GM23248 (cell line): Measurements from ENCODE around the gene PTPRE. TPM values are rescaled to one million over a fixed set of nuclear protein-coding genes. Genes with fewer than 3 reads are reported as not detected.

Experiments
- DNase-seq: peaks from one replicate; pipeline ENCODE4 v3.0.0-alpha.2; 2015
- H2AFZ ChIP-seq: fragments of 200-600 bp; sonication (generic); 2 replicates; pipeline ENCODE4 v1.6.1; 2016; ENCODE audit warnings: antibody characterized with exemption
- H3F3A ChIP-seq: fragments of 200-600 bp; sonication (generic); 2 replicates; pipeline ENCODE4 v1.6.1; 2016; ENCODE audit warnings: mild to moderate bottlenecking, antibody characterized with exemption, mixed run types; ENCODE audit not compliant: insufficient read depth
- H3K27ac ChIP-seq: fragments of 200-600 bp; sonication (generic); 2 replicates; pipeline ENCODE4 v1.5.1; 2016; ENCODE audit warnings: mild to moderate bottlenecking
- H3K27me3 ChIP-seq: fragments of 200-600 bp; sonication (generic); replicated peaks from 2 replicates; pipeline ENCODE4 v1.6.1; 2016; ENCODE audit warnings: mild to moderate bottlenecking; ENCODE audit not compliant: insufficient read depth
- H3K36me3 ChIP-seq: fragments of 200-600 bp; sonication (generic); 2 replicates; pipeline ENCODE4 v1.6.1; 2016; ENCODE audit warnings: low read depth, mild to moderate bottlenecking
- H3K4me1 ChIP-seq: fragments of 200-600 bp; sonication (generic); 2 replicates; pipeline ENCODE4 v1.6.1; 2016; ENCODE audit warnings: mild to moderate bottlenecking; ENCODE audit not compliant: insufficient read depth
- H3K4me2 ChIP-seq: fragments of 200-600 bp; sonication (generic); one replicate; pipeline ENCODE4 v1.6.1; 2016; ENCODE audit warnings: mild to moderate bottlenecking; ENCODE audit not compliant: unreplicated experiment
- H3K4me3 ChIP-seq: fragments of 200-600 bp; sonication (generic); 2 replicates; pipeline ENCODE4 v1.5.1; 2016; ENCODE audit warnings: mild to moderate bottlenecking
- H3K79me2 ChIP-seq: fragments of 200-600 bp; sonication (generic); 2 replicates; pipeline ENCODE4 v1.6.1; 2016; ENCODE audit warnings: mild to moderate bottlenecking; ENCODE audit not compliant: insufficient read depth
- H3K9ac ChIP-seq: fragments of 200-600 bp; sonication (generic); 2 replicates; pipeline ENCODE4 v1.6.1; 2016; ENCODE audit warnings: mild to moderate bottlenecking
- H3K9me2 ChIP-seq: fragments of 200-600 bp; sonication (generic); 2 replicates; pipeline ENCODE4 v1.6.1; 2016; ENCODE audit warnings: mixed run types, mild to moderate bottlenecking, moderate library complexity; ENCODE audit not compliant: insufficient read depth
- H3K9me3 ChIP-seq: fragments of 200-600 bp; sonication (generic); one replicate; pipeline ENCODE4 v1.6.1; 2017; ENCODE audit warnings: low read depth
- H4K20me1 ChIP-seq: fragments of 200-600 bp; sonication (generic); 2 replicates; pipeline ENCODE4 v1.6.0; 2016; ENCODE audit not compliant: insufficient read depth
- EZH2 ChIP-seq: fragments of 200-600 bp; sonication (generic); IDR thresholded peaks from 2 replicates; pipeline ENCODE4 v1.6.1; 2018; ENCODE audit warnings: antibody characterized with exemption, mild to moderate bottlenecking; ENCODE audit not compliant: insufficient read depth, poor library complexity, severe bottlenecking
- EZH2phosphoT487 ChIP-seq: fragments of 200-600 bp; sonication (generic); IDR thresholded peaks from 2 replicates; pipeline ENCODE4 v1.6.1; 2018; ENCODE audit warnings: antibody characterized with exemption, moderate library complexity, mild to moderate bottlenecking, low read depth; ENCODE audit not compliant: insufficient read depth
- WGBS, 2 experiments: methylation state at CpG; one replicate each; pipeline ENCODE4 v1.1.6; 2015 to 2017; ENCODE audit warnings: low lambda C conversion rate in 2 of 2, low coverage in 1 of 2; ENCODE audit errors: missing lambda C conversion rate in 2 of 2; 5-methylcytosine and 5-hydroxymethylcytosine counted together
- in situ Hi-C: fragments of 300-500 bp; cut with MboI; formaldehyde crosslinking; loops from 2 replicates; pipeline ENCODE4 v1.15.0; 2020
- polyA plus RNA-seq: library from polyadenylated mRNA; unstranded; fragments of >200 nt; fragmentation: Nextera tagmentation; extraction: Ambion mirVana; gene quantifications from 2 replicates; pipeline ENCODE4 v1.2.1, GENCODE V29; 2016
- total RNA-seq: library from RNA; depleted of rRNA; stranded (reverse); fragments of >200 nt; shearing (Covaris generic); gene quantifications from 2 replicates; pipeline ENCODE4 v1.2.3, GENCODE V29; 2014

PTPRE gene
- total and polyA plus RNA-seq, 2 experiments from 2014 or later, result 2.7 to 4.7 TPM

DNA sequence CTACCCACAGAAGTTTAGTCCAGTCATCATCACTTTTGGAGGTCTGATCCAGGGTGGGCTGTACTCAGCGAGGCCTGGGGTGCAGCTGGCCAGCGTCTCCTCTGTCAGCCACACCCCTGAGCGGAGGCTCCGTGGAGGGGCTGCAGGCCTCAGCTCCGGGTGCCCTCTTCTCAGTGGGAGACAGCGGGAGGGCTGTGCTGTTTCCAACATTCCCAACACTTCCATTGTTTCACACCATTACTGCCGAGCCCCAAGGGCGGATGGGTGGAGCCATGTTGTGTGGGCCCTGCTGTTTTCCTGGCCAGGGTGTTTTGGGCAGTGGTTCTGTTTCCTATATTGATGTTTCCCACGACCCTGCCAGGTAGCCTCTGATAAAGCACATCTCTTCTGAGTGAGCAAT, 124.3 kb downstream of the PTPRE start:
- no peak overlapping the region for H2AFZ ChIP-seq
- no peaks in the 10 kb centered on the region for H3K27me3 ChIP-seq
- no peaks in the 10 kb centered on the region for H3K4me1 ChIP-seq
- H4K20me1 ChIP-seq, result no peaks in the 10 kb centered on the region
- no peak for DNase-seq
- 69 to 71% methylated on average over 9 of the region's 9 CpGs for whole genome bisulfite sequencing, 2 experiments
- H3K4me3 ChIP-seq, result no peak overlapping the region
- no peak for TF ChIP-seq EZH2
- no peak for TF ChIP-seq EZH2phosphoT487
- H3K9me3 ChIP-seq, result no peaks in the 10 kb centered on the region
- no peak overlapping the region for H3K27ac ChIP-seq
- no peak overlapping the region for H3K9ac ChIP-seq
- H3K4me2 ChIP-seq, result no peak overlapping the region
- no peaks in the 10 kb centered on the region for H3K36me3 ChIP-seq
- no peaks in the 10 kb centered on the region; the same call in 1 of the 2 replicates for H3F3A ChIP-seq
- no peaks in the 10 kb centered on the region for H3K79me2 ChIP-seq
- in situ Hi-C loops, result no loop called here
- H3K9me2 ChIP-seq, result no peaks in the 10 kb centered on the region

DNA sequence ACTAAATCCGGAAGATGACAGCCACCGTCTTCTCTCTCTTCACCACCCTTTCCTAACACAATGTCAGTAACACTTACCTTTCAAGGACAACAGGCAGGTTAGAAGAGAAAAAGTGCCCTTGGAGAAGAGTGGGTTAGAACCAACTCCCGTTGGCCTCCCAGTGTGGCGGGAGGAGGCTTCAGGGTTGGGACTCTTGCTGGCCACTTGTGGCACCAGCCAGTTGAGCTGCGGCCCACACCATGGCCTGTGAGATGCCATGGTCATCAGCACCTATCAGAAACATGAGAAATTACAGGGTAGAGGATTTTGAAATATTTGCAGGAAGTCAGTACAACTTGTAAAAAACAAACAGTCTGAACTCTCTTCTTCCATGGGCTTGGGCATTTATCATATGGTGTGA, 125.6 kb downstream of the PTPRE start:
- H3K9me2 ChIP-seq, result no peaks in the 10 kb centered on the region
- H3K9ac ChIP-seq, result no peak overlapping the region
- no peak for TF ChIP-seq EZH2
- TF ChIP-seq EZH2phosphoT487, result no peak
- H3K27me3 ChIP-seq, result no peaks in the 10 kb centered on the region
- no peak overlapping the region for H2AFZ ChIP-seq
- H4K20me1 ChIP-seq, result no peaks in the 10 kb centered on the region
- peaks cover 8% of the 10 kb centered on the region for H3K4me1 ChIP-seq
- no peak overlapping the region for H3K4me3 ChIP-seq
- no peaks in the 10 kb centered on the region for H3K36me3 ChIP-seq
- no peaks in the 10 kb centered on the region for H3K79me2 ChIP-seq
- no peak for DNase-seq
- peaks cover 8% of the 10 kb centered on the region; the same call in 1 of the 2 replicates for H3F3A ChIP-seq
- H3K27ac ChIP-seq, result no peak overlapping the region
- H3K9me3 ChIP-seq, result no peaks in the 10 kb centered on the region
- 57 to 70% methylated on average over 5 of the region's 5 CpGs for WGBS, 2 experiments
- in situ Hi-C loops, result no loop called here
- no peak overlapping the region for H3K4me2 ChIP-seq

DNA sequence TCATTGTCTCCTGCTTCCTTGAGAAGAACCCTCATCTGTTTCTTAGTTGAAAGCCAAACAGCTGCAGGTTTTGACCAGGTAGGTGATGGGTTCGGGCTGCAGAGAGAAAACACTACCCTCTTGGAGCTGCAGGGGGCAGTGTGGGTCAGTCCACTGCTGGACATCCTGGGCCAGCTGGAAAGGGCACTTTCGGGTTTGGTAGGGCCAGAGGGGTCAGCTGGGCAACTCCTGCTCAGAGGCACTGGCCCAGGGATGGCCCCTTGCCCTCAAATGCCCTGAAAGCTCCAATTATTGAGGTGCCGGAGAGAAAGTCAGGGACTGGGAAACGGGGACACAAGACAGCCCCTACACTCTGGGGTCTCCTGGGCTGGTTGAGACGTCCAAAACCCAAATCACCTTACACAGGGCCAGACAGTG, 128.7 kb downstream of the PTPRE start:
- Histone ChIP-seq H3K27me3 (no peaks in the 10 kb centered on the region), H3K9me3 (no peaks in the 10 kb centered on the region), H3K9ac (no peak overlapping the region), H3K4me1 (peaks cover 9% of the 10 kb centered on the region), H3K4me2 (no peak overlapping the region), H3K4me3 (no peak overlapping the region), H4K20me1 (no peaks in the 10 kb centered on the region), H2AFZ (no peak overlapping the region), H3F3A (peaks cover 10% of the 10 kb centered on the region; the same call in 1 of the 2 replicates), H3K79me2 (no peaks in the 10 kb centered on the region), H3K9me2 (no peaks in the 10 kb centered on the region), H3K36me3 (no peaks in the 10 kb centered on the region), H3K27ac (no peak overlapping the region)
- DNase-seq, result peak; percentile 48
- in situ Hi-C loops, result no loop called here
- 46 to 59% methylated on average over 5 of the region's 5 CpGs for WGBS, 2 experiments
- TF ChIP-seq EZH2, result no peak
- TF ChIP-seq EZH2phosphoT487, result no peak

DNA sequence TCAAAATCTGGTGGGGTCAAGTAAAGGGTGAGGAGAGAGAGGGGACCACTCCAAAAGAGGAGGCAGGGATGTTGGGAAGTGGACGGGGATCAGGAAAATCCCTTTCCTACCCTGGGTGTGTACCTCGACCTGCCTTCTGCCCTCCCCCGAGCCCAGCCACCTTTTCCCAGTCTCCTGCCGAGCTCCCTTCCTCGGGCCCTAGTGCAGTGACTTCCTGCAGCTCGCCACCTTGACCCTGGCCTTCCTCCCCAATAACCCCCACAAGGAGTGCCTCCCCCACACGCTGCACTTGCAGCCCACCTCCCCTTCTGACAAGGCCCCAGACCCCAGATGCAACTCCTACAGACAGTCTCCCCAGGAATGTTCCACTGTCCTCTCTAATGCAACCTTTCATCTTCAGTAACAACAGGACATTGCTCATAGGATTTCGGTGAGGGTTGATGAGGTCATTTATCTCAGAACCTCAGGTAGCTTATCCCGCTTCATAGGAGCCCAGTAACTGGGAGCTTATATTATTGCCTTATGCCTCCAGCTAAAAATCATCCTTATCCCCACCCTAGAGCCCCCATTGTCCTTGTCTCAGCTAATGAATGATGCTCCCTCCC, 129.2 kb downstream of the PTPRE start:
- H3K27me3 ChIP-seq, result no peaks in the 10 kb centered on the region
- no peak overlapping the region for H3K27ac ChIP-seq
- H3K4me3 ChIP-seq, result no peak overlapping the region
- H3K4me1 ChIP-seq, result peaks cover 9% of the 10 kb centered on the region
- no peaks in the 10 kb centered on the region for H4K20me1 ChIP-seq
- H3K9ac ChIP-seq, result no peak overlapping the region
- no peak overlapping the region for H2AFZ ChIP-seq
- no peak overlapping the region for H3K4me2 ChIP-seq
- TF ChIP-seq EZH2 (no peak), EZH2phosphoT487 (no peak)
- no peak for DNase-seq
- WGBS, 2 experiments, result 65 to 74% methylated on average over 9 of the region's 9 CpGs
- H3K79me2 ChIP-seq, result no peaks in the 10 kb centered on the region
- H3K36me3 ChIP-seq, result no peaks in the 10 kb centered on the region
- no peaks in the 10 kb centered on the region for H3K9me3 ChIP-seq
- in situ Hi-C loops, result no loop called here
- peaks cover 10% of the 10 kb centered on the region; the same call in 1 of the 2 replicates for H3F3A ChIP-seq
- no peaks in the 10 kb centered on the region for H3K9me2 ChIP-seq
